Measurements from ENCODE around the gene DCP1B. TPM values are rescaled to one million over a fixed set of nuclear protein-coding genes. Genes with fewer than 3 reads are reported as not detected.

DCP1B gene
- total and polyA plus RNA-seq, 7 experiments from 2014 or later = 8.1 to 30.5 (median 19.3) TPM

DNA sequence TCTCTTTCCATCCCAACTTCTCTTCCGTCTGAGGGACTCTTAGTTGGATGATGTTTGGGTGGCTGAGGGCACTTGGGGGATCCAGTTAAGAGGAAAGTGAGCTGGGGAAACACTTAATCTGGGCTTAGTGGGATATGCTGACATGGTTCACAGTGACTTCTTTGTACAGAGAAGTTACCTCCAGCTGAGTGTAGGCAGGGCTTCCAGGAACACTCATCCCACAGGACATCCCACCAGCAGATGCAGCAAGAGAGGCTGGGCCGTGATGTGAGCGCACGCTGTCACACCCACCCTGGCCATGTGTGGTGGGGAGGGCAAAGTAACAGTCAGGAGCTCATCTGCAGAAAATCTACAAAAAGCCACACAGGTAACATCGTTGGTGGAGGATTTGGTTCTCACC lies 85.0 kb downstream of the DCP1B start:
- no peaks in the 10 kb centered on the region for H3K9me3 Mint-ChIP-seq
- Histone ChIP-seq H3K27me3 (ENCODE audit: control insufficient read depth in 2 of 2, insufficient read depth in 2 of 2, low read length in 2 of 2) (no peaks in the 10 kb centered on the region), H3K9me3 (ENCODE audit: control insufficient read depth in 2 of 3, low read length in 3 of 3) (no peaks in the 10 kb centered on the region), H3K4me1 (ENCODE audit: control insufficient read depth in 2 of 2, insufficient read depth in 2 of 2, low read length in 2 of 2) (peaks cover 11 to 24% of the 10 kb centered on the region in 2 donors), H3K4me3 (ENCODE audit: low read length) (no peak overlapping the region), H3K27ac (ENCODE audit: low read depth, low read length) (no peak overlapping the region), H3K36me3 (ENCODE audit: control insufficient read depth in 2 of 3, insufficient read depth in 3 of 3, low read length in 3 of 3) (no peaks in the 10 kb centered on the region)
- peaks cover 18 to 45% (median 38%) of the 10 kb centered on the region in 7 donors for H3K4me1 Mint-ChIP-seq
- peak overlapping the region in 2 of 9 donors; percentile 78 to 84 for H3K27ac Mint-ChIP-seq
- ATAC-seq = no peak
- peak overlapping the region in 2 of 10 donors; percentile 18 to 43 for H3K4me3 Mint-ChIP-seq
- H3K27me3 Mint-ChIP-seq = peaks cover 0 to 29% (median 4%) of the 10 kb centered on the region in 5 donors
- H3K36me3 Mint-ChIP-seq = peaks cover 0 to 7% (median 0%) of the 10 kb centered on the region in 5 donors
- intact Hi-C loops (cut with micrococcal nuclease) = no loop called here
- no peak for DNase-seq
- ChIA-PET POLR2A (no interaction called here), CTCF (interaction anchor here (1.0 kb wide), 1 partner anchor 20 kb away, joined by 5 read pairs; no protein-coding TSS in a partner anchor)

DNA sequence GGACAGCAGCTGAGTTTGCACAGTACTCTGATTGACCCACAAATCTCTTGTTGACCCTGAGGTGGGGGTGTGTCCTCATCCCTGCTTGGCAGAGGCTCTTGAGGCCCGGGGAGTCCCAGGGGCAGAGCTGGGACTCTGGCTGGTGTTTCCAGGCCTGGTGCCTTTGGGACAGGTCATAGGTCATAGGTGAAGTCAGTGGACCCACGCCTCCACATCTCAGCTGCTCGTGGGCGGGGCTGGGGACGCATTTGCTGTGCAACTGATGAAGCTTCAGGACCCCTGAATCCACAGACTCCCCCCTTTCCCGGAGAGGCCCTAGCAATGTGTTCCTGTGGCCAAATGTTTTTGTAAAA lies 85.4 kb downstream of the DCP1B start:
- intact Hi-C loops (cut with micrococcal nuclease) = no loop called here
- Histone ChIP-seq H3K4me1 (ENCODE audit: control insufficient read depth in 2 of 2, insufficient read depth in 2 of 2, low read length in 2 of 2) (peaks cover 11 to 23% of the 10 kb centered on the region in 2 donors), H3K27me3 (ENCODE audit: control insufficient read depth in 2 of 2, insufficient read depth in 2 of 2, low read length in 2 of 2) (no peaks in the 10 kb centered on the region), H3K4me3 (ENCODE audit: low read length) (no peak overlapping the region), H3K27ac (ENCODE audit: low read depth, low read length) (no peak overlapping the region), H3K36me3 (ENCODE audit: control insufficient read depth in 2 of 3, insufficient read depth in 3 of 3, low read length in 3 of 3) (no peaks in the 10 kb centered on the region), H3K9me3 (ENCODE audit: control insufficient read depth in 2 of 3, low read length in 3 of 3) (no peaks in the 10 kb centered on the region)
- ChIA-PET CTCF (interaction anchor here (1.0 kb wide), 1 partner anchor 21 kb away, joined by 5 read pairs; no protein-coding TSS in a partner anchor), POLR2A (interaction anchor here (1.0 kb wide), 2 partner anchors 38 to 123 kb away, joined by 3 to 4 read pairs; no protein-coding TSS in a partner anchor)
- Mint-ChIP-seq H3K27ac (peak overlapping the region in 2 of 9 donors; percentile 78 to 84), H3K27me3 (peaks cover 0 to 29% (median 4%) of the 10 kb centered on the region in 5 donors), H3K4me1 (peaks cover 18 to 48% (median 37%) of the 10 kb centered on the region in 7 donors), H3K36me3 (peaks cover 0 to 7% (median 0%) of the 10 kb centered on the region in 5 donors), H3K9me3 (no peaks in the 10 kb centered on the region), H3K4me3 (peak overlapping the region in 2 of 10 donors; percentile 18 to 43)
- no peak for DNase-seq
- no peak for ATAC-seq

DNA sequence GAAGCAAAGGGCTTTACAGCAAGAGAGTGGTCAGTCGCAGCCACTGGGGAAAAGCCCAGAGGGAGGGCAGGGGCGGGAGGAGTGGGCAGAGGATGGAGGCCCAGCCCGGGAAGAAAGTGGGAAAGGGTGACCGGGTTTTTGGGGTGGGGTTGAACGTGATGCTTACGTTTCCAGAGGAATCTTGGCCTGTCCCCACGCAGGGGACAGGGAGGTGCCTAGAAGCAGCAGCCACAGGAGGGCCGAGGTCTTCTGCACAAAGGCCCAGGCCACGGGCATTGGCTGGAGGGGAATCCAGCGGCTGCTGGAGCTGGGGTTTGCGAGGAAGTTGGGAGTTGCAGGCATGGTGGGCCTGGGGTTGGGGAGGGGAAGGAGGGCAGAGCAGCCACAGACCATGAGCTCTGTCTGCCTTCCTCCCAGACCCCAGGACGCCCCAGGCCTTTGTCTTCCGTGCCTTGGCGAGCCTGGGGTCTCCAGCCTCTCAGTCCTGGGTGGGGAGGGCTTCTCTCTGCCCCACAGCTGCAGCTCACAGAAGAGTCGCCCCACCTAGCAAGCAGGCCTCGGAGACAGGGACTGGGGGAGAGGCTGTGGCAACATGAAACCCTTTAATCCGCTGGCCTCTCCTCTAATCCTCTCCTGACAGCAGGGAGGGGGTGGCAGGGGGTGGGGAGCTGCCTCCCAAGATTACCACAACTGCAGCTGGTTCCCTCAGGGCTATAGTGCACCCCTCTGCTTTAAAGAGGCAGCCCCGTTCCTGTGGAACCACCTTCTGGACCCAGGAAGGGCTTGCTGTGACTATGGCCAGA lies 86.0 kb downstream of the DCP1B start, which contains the start of gene CACNA2D4:
Gene CACNA2D4 (minus strand): TSS at position 572 of the 803 bp plus-strand sequence. CDS start 179 bp downstream, at position 393.
- intact Hi-C loops (cut with micrococcal nuclease) = no loop called here
- DNase-seq = no peak
- H3K27ac ChIP-seq (ENCODE audit: low read depth, low read length) = no peak within 1 kb of the TSS
- ChIA-PET CTCF (interaction anchor here (1.0 to 1.2 kb wide), 2 partner anchors 21 to 22 kb away, joined by 3 to 5 read pairs; no protein-coding TSS in a partner anchor), POLR2A (interaction anchor here (0.6 to 1.3 kb wide), 4 partner anchors 36 to 123 kb away, joined by 3 to 4 read pairs (median 3); no protein-coding TSS in a partner anchor)
- Mint-ChIP-seq H3K27me3 (peaks cover 0 to 29% (median 4%) of the 10 kb centered on the region in 5 donors), H3K9me3 (no peaks in the 10 kb centered on the region), H3K4me3 (peak within 1 kb of the TSS in 7 of 10 donors; percentile 23 to 53 (median 33)), H3K4me1 (peaks cover 18 to 43% (median 33%) of the 10 kb centered on the region in 7 donors), H3K27ac (peak within 1 kb of the TSS in 3 of 9 donors; percentile 28 to 84 (median 78)), H3K36me3 (peaks cover 0 to 7% (median 0%) of the 10 kb centered on the region in 5 donors)
- peaks cover 11 to 23% of the 10 kb centered on the region in 2 donors for H3K4me1 ChIP-seq (ENCODE audit: control insufficient read depth in 2 of 2, insufficient read depth in 2 of 2, low read length in 2 of 2)
- H3K9me3 ChIP-seq (ENCODE audit: control insufficient read depth in 2 of 3, low read length in 3 of 3) = no peaks in the 10 kb centered on the region
- no peaks in the 10 kb centered on the region for H3K36me3 ChIP-seq (ENCODE audit: control insufficient read depth in 2 of 3, insufficient read depth in 3 of 3, low read length in 3 of 3)
- ATAC-seq = no peak
- no peak within 1 kb of the TSS for H3K4me3 ChIP-seq (ENCODE audit: low read length)
- no peaks in the 10 kb centered on the region for H3K27me3 ChIP-seq (ENCODE audit: control insufficient read depth in 2 of 2, insufficient read depth in 2 of 2, low read length in 2 of 2)

DNA sequence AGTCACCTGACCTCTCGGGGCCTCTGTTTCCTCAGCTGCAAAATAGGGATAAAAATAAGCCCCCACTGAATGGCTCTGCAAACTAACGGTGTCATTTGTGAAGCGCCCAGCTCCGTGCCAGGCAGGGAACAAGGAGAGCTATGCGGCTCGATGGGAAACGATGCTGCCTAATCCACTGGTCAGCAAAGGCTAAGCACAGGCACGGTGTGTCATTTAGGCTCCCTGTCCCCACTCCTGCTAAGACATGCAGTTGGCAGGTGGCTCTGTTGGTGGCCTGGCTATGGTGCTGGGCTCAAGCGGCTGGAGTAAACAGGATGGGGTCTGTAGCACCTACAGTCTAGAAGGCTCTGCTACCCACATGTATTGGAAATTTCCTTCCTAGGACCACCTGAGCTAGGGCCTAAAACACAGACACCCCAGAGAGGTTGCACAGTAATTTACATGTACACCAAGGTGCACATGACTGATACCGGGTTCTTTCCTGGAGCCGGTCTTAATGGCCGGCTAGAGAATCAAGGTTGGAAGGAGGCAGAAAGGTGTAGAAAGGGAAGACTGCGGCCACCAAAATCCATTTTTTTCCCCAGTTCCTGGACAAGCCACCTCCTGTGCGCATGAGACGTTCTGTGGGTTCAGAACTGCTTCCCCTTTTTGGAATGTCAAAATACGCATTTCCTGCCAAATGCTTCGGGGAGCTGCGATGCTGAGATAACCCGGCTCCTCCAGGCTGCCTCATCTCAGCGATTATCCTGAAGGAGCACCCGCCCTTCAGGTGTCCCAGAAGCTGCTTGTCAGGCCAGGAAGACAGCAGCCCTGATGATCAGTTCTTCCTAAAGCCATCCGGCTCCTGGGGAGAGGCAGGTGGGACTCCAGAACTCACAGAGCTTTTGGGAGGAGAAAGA lies 86.8 kb downstream of the DCP1B start:
- no peak overlapping the region for H3K27ac ChIP-seq (ENCODE audit: low read depth, low read length)
- no peaks in the 10 kb centered on the region for H3K27me3 ChIP-seq (ENCODE audit: control insufficient read depth in 2 of 2, insufficient read depth in 2 of 2, low read length in 2 of 2)
- no peaks in the 10 kb centered on the region for H3K36me3 ChIP-seq (ENCODE audit: control insufficient read depth in 2 of 3, insufficient read depth in 3 of 3, low read length in 3 of 3)
- H3K4me3 ChIP-seq (ENCODE audit: low read length) = no peak overlapping the region
- peak overlapping the region in 3 of 9 donors; percentile 28 to 67 (median 62) for H3K27ac Mint-ChIP-seq
- no peaks in the 10 kb centered on the region for H3K9me3 Mint-ChIP-seq
- H3K36me3 Mint-ChIP-seq = peaks cover 0 to 7% (median 0%) of the 10 kb centered on the region in 5 donors
- H3K4me1 ChIP-seq (ENCODE audit: control insufficient read depth in 2 of 2, insufficient read depth in 2 of 2, low read length in 2 of 2) = peaks cover 11 to 23% of the 10 kb centered on the region in 2 donors
- DNase-seq = no peak
- intact Hi-C loops (cut with micrococcal nuclease) = no loop called here
- H3K27me3 Mint-ChIP-seq = peaks cover 0 to 29% (median 4%) of the 10 kb centered on the region in 5 donors
- no peaks in the 10 kb centered on the region for H3K9me3 ChIP-seq (ENCODE audit: control insufficient read depth in 2 of 3, low read length in 3 of 3)
- ATAC-seq = peak; percentile 38
- peaks cover 18 to 41% (median 32%) of the 10 kb centered on the region in 7 donors for H3K4me1 Mint-ChIP-seq
- POLR2A ChIA-PET = interaction anchor here (0.6 to 1.3 kb wide), 5 partner anchors 35 to 958 kb away, joined by 3 to 4 read pairs (median 3); no protein-coding TSS in a partner anchor
- CTCF ChIA-PET = interaction anchor here (1.2 kb wide), 1 partner anchor 23 kb away, joined by 3 read pairs; no protein-coding TSS in a partner anchor
- peak overlapping the region in 7 of 10 donors; percentile 23 to 53 (median 33) for H3K4me3 Mint-ChIP-seq

DNA sequence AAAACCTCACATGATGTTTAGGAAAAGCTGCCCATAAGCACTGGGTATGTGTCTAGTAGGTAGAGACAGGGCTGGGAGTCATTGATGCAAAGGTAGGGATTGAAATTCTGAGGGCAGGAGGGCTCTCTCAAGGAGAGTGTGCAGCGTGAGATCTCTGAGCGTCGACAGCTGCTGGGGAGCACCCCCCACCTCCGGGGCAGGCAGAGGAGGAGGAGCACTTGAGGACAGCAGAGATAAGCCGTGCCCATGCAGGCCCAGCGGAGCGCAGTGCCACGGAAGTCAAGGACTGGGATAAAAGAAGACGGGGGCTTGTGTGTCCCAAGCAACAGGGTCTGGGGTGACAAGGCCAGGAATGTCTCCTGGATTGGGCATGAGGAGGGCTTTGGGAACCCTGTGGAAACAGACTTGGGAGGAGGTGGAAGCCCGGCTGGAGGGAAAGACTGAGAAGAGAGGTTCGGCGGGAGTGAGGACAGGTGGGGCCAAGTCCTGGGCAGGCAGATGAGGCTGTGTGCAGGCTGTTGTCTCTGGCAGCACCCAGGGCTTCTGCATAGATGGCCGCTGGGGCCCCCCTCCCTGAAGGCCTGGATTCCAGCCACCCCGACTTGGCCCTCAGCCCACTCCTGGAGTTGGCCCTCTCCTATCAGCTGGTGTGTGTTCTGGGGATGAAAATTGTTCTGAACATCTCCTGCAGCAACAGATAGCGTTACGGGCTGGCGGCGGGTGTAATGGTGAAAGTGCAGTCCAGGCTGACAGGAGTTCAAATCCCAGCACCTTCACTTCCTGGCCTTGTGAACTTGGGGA lies 87.7 kb downstream of the DCP1B start:
- CTCF ChIA-PET = interaction anchor here (1.2 to 1.9 kb wide), 2 partner anchors 23 kb away, joined by 3 to 8 read pairs; no protein-coding TSS in a partner anchor
- Mint-ChIP-seq H3K27me3 (peaks cover 4 to 29% (median 5%) of the 10 kb centered on the region in 5 donors), H3K9me3 (no peaks in the 10 kb centered on the region), H3K36me3 (peaks cover 0 to 7% (median 0%) of the 10 kb centered on the region in 5 donors), H3K27ac (peak overlapping the region; percentile 41 to 90 (median 82)), H3K4me1 (peaks cover 18 to 41% (median 32%) of the 10 kb centered on the region in 7 donors), H3K4me3 (peak overlapping the region in 9 of 10 donors; percentile 32 to 82 (median 64))
- no peak for DNase-seq
- ATAC-seq = no peak
- H3K4me1 ChIP-seq (ENCODE audit: control insufficient read depth in 2 of 2, insufficient read depth in 2 of 2, low read length in 2 of 2) = peaks cover 11 to 23% of the 10 kb centered on the region in 2 donors
- peak overlapping the region; percentile 23 for H3K4me3 ChIP-seq (ENCODE audit: low read length)
- intact Hi-C loops (cut with micrococcal nuclease) = no loop called here
- H3K36me3 ChIP-seq (ENCODE audit: control insufficient read depth in 2 of 3, insufficient read depth in 3 of 3, low read length in 3 of 3) = no peaks in the 10 kb centered on the region
- POLR2A ChIA-PET = interaction anchor here (0.6 to 1.5 kb wide), 4 partner anchors 24 to 225 kb away, joined by 3 to 7 read pairs (median 3); partner anchors contain the start of gene ADIPOR2
- no peaks in the 10 kb centered on the region for H3K27me3 ChIP-seq (ENCODE audit: control insufficient read depth in 2 of 2, insufficient read depth in 2 of 2, low read length in 2 of 2)
- no peak overlapping the region for H3K27ac ChIP-seq (ENCODE audit: low read depth, low read length)
- no peaks in the 10 kb centered on the region for H3K9me3 ChIP-seq (ENCODE audit: control insufficient read depth in 2 of 3, low read length in 3 of 3)
